CD14-positive monocyte (primary cell): ENCODE measurements around the gene ATRN. TPM values are rescaled to one million over a fixed set of nuclear protein-coding genes. Genes with fewer than 3 reads are reported as not detected.

Experiments
- DNase-seq, 3 donors: peaks; one replicate each; pipeline ENCODE4 v3.0.0-alpha.2; 2011 to 2022
- H2AFZ ChIP-seq: 2 replicates; pipeline ENCODE4 v1.6.0; 2012; ENCODE audit warnings: mild to moderate bottlenecking, low read depth, low read length, inconsistent platforms; ENCODE audit not compliant: insufficient read depth, poor library complexity, severe bottlenecking
- H3K27ac ChIP-seq, 2 donors: 1 replicate in 1 of 2; 2 replicates in 1 of 2; pipeline ENCODE4 v1.5.1; 2012 to 2013; ENCODE audit warnings: low read length in 2 of 2, control low read depth in 1 of 2, inconsistent platforms in 1 of 2, low read depth in 1 of 2, mild to moderate bottlenecking in 1 of 2
- H3K27me3 ChIP-seq, 2 donors: one replicate each; pipeline versions ENCODE4 v1.6.0 to v1.6.1; 2011 to 2013; ENCODE audit warnings: low read length in 2 of 2; ENCODE audit not compliant: control insufficient read depth in 2 of 2, insufficient read depth in 2 of 2
- H3K36me3 ChIP-seq, 2 donors: replicated peaks in 1 of 2; 1 replicate in 1 of 2; 2 replicates in 1 of 2; pipeline versions ENCODE4 v1.5.1 to v1.6.1; 2012 to 2013; ENCODE audit warnings: low read length in 2 of 2, control low read depth in 1 of 2, inconsistent platforms in 1 of 2, mild to moderate bottlenecking in 1 of 2; ENCODE audit not compliant: insufficient read depth in 2 of 2, control insufficient read depth in 1 of 2
- H3K4me1 ChIP-seq, 2 donors: 1 replicate in 1 of 2; 2 replicates in 1 of 2; pipeline versions ENCODE4 v1.5.1 to v1.6.1; 2012 to 2013; ENCODE audit warnings: low read length in 2 of 2, control low read depth in 1 of 2, inconsistent platforms in 1 of 2, mild to moderate bottlenecking in 1 of 2, moderate library complexity in 1 of 2; ENCODE audit not compliant: insufficient read depth in 2 of 2, control insufficient read depth in 1 of 2
- H3K4me2 ChIP-seq: replicated peaks from 2 replicates; pipeline ENCODE3; 2012; ENCODE audit warnings: low read length, moderate library complexity, mild to moderate bottlenecking; ENCODE audit not compliant: poor library complexity, severe bottlenecking; ENCODE audit errors: extremely low read depth
- H3K4me3 ChIP-seq, 3 experiments: fragments of 200-600 bp in 1 of 3; sonication (generic) in 1 of 3; replicated peaks in 1 of 3; 1 replicate in 2 of 3; 2 replicates in 1 of 3; pipeline ENCODE4 v1.5.1; 2011 to 2013; ENCODE audit warnings: low read length in 3 of 3, mild to moderate bottlenecking in 3 of 3, control low read depth in 2 of 3, low read depth in 2 of 3, inconsistent platforms in 1 of 3, moderate library complexity in 1 of 3
- H3K79me2 ChIP-seq: 2 replicates; pipeline ENCODE4 v1.6.0; 2012; ENCODE audit warnings: mild to moderate bottlenecking, control low read depth, inconsistent platforms, low read length, moderate library complexity; ENCODE audit not compliant: insufficient read depth
- H3K9ac ChIP-seq: 2 replicates; pipeline ENCODE4 v1.6.0; 2017; ENCODE audit warnings: low read length, mild to moderate bottlenecking; ENCODE audit not compliant: insufficient read depth, poor library complexity, severe bottlenecking
- H3K9me3 ChIP-seq, 2 donors: replicated peaks in 1 of 2; 1 replicate in 1 of 2; 2 replicates in 1 of 2; pipeline versions ENCODE4 v1.5.1 to v1.6.1; 2012 to 2013; ENCODE audit warnings: low read length in 2 of 2, control low read depth in 1 of 2; ENCODE audit not compliant: control insufficient read depth in 1 of 2, insufficient read depth in 1 of 2
- H4K20me1 ChIP-seq: 2 replicates; pipeline ENCODE4 v1.6.0; 2012; ENCODE audit warnings: mild to moderate bottlenecking, low read length, control low read depth, moderate library complexity; ENCODE audit not compliant: insufficient read depth
- H3K27ac Mint-ChIP-seq, 7 donors: one replicate each; pipeline ENCODE4 v1.8.0; 2020; ENCODE audit warnings: mild to moderate bottlenecking in 7 of 7, mixed read lengths in 7 of 7, moderate library complexity in 6 of 7, inconsistent platforms in 2 of 7
- H3K27me3 Mint-ChIP-seq, 3 donors: one replicate each; pipeline ENCODE4 v1.8.0; 2021 to 2022; ENCODE audit warnings: low read depth in 3 of 3, mild to moderate bottlenecking in 3 of 3, mixed read lengths in 3 of 3, moderate library complexity in 3 of 3, inconsistent platforms in 1 of 3
- H3K36me3 Mint-ChIP-seq, 2 donors: one replicate each; pipeline ENCODE4 v1.8.0; 2020; ENCODE audit warnings: mixed read lengths in 2 of 2, inconsistent platforms in 1 of 2, mild to moderate bottlenecking in 1 of 2
- H3K4me1 Mint-ChIP-seq: one replicate; pipeline ENCODE4 v1.8.0; 2020; ENCODE audit warnings: mild to moderate bottlenecking, mixed read lengths
- H3K4me3 Mint-ChIP-seq, 2 donors: one replicate each; pipeline ENCODE4 v1.8.0; 2020; ENCODE audit warnings: mild to moderate bottlenecking in 2 of 2, mixed read lengths in 2 of 2, moderate library complexity in 1 of 2
- H3K9me3 Mint-ChIP-seq, 7 donors: one replicate each; pipeline ENCODE4 v1.8.0; 2020 to 2022; ENCODE audit warnings: mixed read lengths in 7 of 7, mild to moderate bottlenecking in 6 of 7, moderate library complexity in 6 of 7, inconsistent platforms in 2 of 7
- WGBS: methylation state at CpG from one replicate; pipeline ENCODE4 v1.1.5; 2013; ENCODE audit warnings: missing lambda C conversion rate; ENCODE audit not compliant: insufficient coverage; 5-methylcytosine and 5-hydroxymethylcytosine counted together
- intact Hi-C, 2 donors: fragments of 100-400 bp; cut with micrococcal nuclease; formaldehyde crosslinking; loops; one replicate each; pipeline versions ENCODE4 v1.15.0 to v1.15.1; 2023
- polyA plus RNA-seq, 3 donors: library from polyadenylated mRNA; depleted of rRNA in 1 of 3; unstranded in 2 of 3; stranded (reverse) in 1 of 3; fragments of 300-500 nt in 2 of 3; fragments of >200 nt in 1 of 3; fragmentation: Illumina TruSeq in 2 of 3; gene quantifications; 1 replicate in 2 of 3; 2 replicates in 1 of 3; pipeline ENCODE4 v1.2.3, GENCODE V29; 2012 to 2021
- TF ChIP-seq, protein P1 (sequence below): fragments of 200-600 bp; IDR thresholded peaks from one replicate; pipeline ENCODE4 v1.8.0; 2022; ENCODE audit warnings: antibody characterized with exemption, mild to moderate bottlenecking

ATRN gene
- polyA plus RNA-seq, 3 donors: 10.2 to 17.4 (median 11.5) TPM

DNA sequence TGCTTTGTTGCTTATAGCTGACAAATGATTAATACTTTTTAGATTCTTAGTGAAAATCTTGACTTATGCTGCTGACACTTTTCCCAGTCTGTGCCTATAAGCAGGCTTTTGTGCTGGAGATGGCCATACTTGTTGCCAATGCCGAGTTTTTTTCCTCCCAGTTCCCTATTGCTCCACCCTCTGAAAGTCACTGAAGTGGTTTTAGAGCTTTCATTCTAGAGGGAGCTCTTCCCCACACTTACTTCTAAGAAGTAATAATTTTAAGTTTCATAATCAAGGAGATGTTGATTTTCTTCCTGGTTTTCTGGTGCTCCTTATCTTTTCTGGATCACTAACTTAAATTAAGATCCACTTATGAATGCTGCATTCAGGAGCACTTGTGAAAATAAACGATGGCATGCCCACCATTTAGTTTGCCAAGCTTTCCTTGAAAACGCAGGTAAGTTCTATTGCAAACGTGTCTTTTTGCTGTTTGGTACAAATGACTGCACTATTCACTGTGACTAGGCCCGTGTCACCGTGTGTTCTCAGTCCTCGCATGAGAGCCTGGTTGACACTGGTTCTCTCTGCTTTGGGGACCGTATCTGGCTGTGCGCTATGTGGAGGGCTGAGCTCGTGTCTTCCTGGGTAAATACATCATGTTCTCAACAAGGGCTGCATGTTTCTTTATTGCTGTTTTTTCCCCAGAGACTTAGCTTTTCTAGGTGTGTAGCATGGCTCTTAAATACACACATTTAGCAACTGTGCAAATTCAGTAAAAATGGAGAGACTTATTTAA is 142.2 kb downstream of the ATRN start:
- H3K27ac Mint-ChIP-seq: no peak overlapping the region
- H3K27ac ChIP-seq: no peak overlapping the region
- peaks cover 19 to 83% of the 10 kb centered on the region in 2 donors for H3K36me3 ChIP-seq
- H3K79me2 ChIP-seq: no peaks in the 10 kb centered on the region
- no peak for DNase-seq
- no peak overlapping the region for H3K9ac ChIP-seq
- H3K4me3 ChIP-seq: no peak overlapping the region
- no peaks in the 10 kb centered on the region for H4K20me1 ChIP-seq
- H2AFZ ChIP-seq: no peak overlapping the region
- H3K4me2 ChIP-seq: no peak overlapping the region
- no peaks in the 10 kb centered on the region for H3K4me1 Mint-ChIP-seq
- 92% methylated on average over 9 of the region's 10 CpGs for WGBS
- TF ChIP-seq, protein P1, sequence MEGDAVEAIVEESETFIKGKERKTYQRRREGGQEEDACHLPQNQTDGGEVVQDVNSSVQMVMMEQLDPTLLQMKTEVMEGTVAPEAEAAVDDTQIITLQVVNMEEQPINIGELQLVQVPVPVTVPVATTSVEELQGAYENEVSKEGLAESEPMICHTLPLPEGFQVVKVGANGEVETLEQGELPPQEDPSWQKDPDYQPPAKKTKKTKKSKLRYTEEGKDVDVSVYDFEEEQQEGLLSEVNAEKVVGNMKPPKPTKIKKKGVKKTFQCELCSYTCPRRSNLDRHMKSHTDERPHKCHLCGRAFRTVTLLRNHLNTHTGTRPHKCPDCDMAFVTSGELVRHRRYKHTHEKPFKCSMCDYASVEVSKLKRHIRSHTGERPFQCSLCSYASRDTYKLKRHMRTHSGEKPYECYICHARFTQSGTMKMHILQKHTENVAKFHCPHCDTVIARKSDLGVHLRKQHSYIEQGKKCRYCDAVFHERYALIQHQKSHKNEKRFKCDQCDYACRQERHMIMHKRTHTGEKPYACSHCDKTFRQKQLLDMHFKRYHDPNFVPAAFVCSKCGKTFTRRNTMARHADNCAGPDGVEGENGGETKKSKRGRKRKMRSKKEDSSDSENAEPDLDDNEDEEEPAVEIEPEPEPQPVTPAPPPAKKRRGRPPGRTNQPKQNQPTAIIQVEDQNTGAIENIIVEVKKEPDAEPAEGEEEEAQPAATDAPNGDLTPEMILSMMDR: no peak
- peaks cover 56 to 58% of the 10 kb centered on the region in 2 donors for H3K36me3 Mint-ChIP-seq
- no peaks in the 10 kb centered on the region for H3K27me3 ChIP-seq
- H3K4me1 ChIP-seq: no peaks in the 10 kb centered on the region
- intact Hi-C loops: no loop called here
- no peaks in the 10 kb centered on the region for H3K9me3 ChIP-seq
- H3K27me3 Mint-ChIP-seq: no peaks in the 10 kb centered on the region
- H3K9me3 Mint-ChIP-seq: no peaks in the 10 kb centered on the region
- no peak overlapping the region for H3K4me3 Mint-ChIP-seq

DNA sequence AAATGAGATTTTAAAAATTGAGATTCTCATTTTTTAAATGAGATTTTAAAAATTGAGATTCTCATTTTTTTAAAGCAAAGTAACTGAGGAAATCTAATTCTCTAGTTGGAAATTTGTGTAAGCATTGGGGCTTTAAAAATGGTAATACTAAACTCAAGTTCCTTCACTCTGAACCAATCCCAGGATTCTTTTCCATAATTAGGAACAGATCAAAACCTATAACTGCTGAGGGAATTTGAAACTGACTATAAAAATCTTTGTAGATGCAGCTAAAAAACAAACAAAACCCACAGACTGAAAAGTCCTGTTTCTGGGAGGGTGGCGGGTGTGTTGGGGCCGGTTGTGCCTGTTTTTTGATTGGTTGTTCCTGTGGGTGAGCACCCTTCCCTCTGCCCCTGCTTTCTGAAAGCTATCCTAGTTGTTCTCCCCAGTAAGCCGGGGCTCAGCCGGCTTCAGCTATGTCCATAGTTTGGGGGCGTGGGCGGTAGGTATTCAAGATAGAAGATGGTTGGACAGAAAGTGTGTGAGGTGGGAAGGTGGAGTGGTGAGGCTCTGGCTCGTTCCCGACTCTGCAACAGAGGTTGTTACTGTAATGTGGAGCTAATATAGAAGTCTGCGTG is 143.1 kb downstream of the ATRN start:
- Histone ChIP-seq H3K79me2 (no peaks in the 10 kb centered on the region), H3K36me3 (peaks cover 19 to 76% of the 10 kb centered on the region in 2 donors), H3K4me1 (no peaks in the 10 kb centered on the region), H3K27ac (no peak overlapping the region), H3K4me3 (no peak overlapping the region), H4K20me1 (no peaks in the 10 kb centered on the region), H3K4me2 (no peak overlapping the region), H3K9ac (no peak overlapping the region), H3K9me3 (no peaks in the 10 kb centered on the region), H2AFZ (no peak overlapping the region), H3K27me3 (no peaks in the 10 kb centered on the region)
- intact Hi-C loops: no loop called here
- Mint-ChIP-seq H3K36me3 (peaks cover 55 to 56% of the 10 kb centered on the region in 2 donors), H3K9me3 (no peaks in the 10 kb centered on the region), H3K27me3 (no peaks in the 10 kb centered on the region), H3K4me1 (no peaks in the 10 kb centered on the region), H3K27ac (no peak overlapping the region), H3K4me3 (no peak overlapping the region)
- TF ChIP-seq, protein P1: no peak
- DNase-seq: no peak
- WGBS: 98% methylated on average over 6 of the region's 9 CpGs
